GM19023 (cell line): Measurements from ENCODE around the gene NOX5.

Experiments
- ATAC-seq: cut with Tn5 transposase; IDR thresholded peaks from one replicate; pipeline ENCODE4 v1.9.1; 2021; ENCODE audit warnings: mild to moderate bottlenecking, moderate library complexity; ENCODE audit not compliant: unreplicated experiment

Gene NOX5

DNA sequence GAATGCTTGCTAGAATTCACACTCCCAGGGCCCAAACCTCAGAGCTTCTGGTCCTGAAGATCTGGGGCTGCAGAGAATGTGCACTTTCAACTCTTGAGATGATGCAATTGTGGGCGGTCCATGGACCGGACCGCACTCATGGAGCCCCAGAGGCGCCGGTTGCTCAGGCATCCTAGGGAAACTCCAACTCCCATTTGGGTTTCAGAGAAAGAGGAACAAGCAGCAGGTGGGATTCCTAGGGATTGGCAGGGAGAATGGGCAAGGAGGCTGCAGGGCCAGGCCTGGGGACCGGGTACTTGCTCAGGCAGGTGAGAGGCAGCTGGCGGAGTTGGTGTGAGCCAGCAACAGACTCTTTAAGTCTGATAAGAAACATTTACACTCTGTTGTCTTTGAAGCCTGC lies 3.5 kb downstream of the NOX5 start:
- no peak for ATAC-seq

DNA sequence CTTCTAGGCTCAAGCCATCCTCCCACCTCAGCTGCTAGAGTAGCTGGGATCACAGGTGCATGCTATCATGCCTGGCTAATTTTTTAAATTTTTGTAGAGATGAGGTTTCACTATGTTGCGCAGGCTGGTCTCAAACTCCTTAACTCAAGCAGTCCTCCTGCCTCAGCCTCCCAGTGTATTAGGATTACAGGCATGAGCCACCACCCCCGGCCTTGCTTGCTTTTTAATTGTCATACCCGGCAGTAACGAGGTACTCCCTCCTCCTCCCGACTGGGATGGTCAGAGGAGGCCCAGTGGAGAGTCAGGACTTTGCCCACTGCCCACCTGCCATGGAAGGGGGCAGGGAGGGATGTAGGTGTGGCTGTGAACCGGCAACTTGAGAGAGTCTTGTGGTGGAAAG lies 4.5 kb downstream of the NOX5 start:
- no peak for ATAC-seq

DNA sequence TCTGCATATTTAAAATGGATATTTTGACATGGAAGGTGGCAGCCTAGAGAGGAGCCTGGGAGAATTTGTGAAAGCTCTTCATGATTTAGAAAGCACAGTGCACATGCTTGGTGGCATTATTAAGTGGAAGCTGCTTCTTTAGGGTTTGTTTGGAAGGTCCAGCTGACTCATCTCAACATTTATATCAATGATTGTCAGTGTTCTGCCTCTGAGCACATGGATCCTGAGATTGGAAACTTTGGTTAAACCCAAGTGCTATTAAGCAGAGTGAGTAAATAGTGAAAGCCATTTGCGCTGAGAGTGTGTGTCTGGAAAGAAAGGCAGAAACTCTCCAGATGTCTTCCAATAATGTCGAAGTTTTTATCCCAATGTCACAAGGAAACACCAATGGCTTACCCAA lies 7.4 kb downstream of the NOX5 start:
- no peak for ATAC-seq

DNA sequence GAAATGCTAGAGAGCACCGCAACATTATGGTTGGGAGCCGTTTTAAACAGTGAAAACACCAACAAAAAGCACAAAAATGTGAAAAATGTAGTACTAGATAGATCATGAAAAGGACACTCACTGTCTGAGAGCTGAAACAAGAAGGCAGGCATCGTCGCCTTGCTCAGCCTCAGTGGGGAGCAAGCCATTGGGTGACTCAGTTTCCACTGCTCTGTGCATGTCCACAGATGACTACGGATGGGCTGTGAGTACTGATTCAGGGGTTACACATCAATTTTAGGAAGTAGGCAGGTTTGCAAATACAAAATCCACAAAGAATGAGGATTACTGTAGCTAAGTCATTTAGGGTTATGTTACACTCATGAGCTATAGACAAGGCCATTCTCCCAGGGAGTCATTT lies 10.8 kb downstream of the NOX5 start:
- ATAC-seq: no peak

DNA sequence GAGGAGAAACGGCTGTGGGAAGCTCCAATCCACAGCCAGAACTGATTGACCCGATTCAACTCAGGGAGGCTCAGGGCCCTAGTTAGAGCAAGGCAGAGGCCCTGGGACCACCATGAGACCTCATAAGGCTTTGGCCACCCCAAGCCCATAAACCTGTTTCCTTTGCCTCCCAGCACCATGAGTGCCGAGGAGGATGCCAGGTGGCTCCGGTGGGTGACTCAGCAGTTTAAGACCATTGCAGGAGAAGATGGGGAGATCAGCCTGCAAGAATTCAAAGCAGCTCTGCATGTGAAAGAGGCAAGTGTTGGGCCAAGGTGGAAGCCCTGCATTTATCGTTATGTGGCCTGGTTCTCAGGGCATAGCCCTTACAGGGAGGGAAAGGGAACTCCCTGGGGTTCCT lies 11.9 kb downstream of the NOX5 start:
- no peak for ATAC-seq

DNA sequence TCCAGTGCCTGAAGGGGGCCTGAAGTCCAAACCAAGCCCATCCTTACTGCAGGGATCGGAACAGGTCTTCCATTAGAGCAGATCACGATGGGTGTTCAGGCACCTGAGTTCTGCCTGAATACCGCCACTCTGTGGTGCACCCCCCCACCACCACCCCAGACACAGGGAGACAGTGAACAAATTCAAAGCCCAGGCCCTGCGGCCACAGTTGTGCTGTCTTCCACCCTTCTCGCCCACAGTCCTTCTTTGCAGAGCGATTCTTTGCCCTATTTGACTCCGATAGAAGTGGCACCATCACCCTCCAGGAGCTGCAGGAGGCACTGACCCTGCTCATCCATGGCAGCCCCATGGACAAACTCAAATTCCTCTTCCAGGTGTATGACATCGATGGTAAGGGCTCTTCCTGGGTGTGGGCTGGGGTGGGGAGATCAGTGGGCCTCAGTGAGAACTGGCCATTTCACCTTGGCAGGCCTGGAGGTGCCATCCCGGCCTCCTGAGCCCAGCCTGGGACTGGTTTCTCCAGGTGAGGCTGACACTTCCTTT lies 13.6 kb downstream of the NOX5 start:
- no peak for ATAC-seq

DNA sequence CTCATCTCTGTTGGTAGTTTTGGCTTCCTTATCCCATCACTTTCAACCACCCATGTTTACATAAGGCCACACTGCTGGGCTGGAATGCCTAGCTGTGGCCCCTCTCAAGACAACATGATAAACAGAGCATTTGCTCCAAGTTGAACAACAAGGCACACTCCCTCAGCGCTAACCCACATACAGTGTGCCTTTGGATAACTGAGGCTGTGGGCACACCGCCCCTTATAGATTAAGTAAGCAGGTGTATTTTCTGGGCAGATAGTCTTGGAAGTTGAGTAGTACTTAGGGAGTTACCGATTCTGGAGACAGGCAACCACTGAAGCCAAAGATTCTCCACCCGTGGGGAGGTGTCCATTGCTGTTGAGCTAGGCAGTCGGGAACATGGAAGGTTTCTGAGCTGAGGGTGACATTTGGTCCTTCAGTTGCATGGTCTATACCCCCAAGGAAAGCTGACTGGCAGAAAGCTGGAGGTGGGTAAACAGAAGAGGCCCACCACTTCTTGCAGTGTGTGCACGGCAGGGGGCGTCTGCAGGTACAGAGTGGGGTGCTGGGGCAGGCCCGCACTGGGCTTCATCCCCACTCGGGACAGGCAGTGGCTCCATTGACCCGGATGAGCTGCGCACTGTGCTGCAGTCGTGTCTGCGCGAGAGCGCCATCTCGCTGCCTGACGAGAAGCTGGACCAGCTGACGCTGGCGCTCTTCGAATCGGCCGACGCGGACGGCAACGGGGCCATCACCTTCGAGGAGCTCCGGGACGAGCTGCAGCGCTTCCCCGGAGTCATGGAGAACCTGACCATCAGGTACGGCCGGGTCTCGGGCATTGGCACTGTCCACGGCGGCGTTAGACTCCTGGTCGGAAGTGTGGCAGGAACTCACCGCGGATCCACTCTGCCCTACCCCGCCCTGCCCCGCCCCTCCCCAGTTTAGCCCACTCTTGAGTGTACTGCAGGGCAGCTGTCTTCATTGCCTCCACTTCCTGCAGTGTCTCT lies 16.8 kb downstream of the NOX5 start:
- no peak for ATAC-seq

DNA sequence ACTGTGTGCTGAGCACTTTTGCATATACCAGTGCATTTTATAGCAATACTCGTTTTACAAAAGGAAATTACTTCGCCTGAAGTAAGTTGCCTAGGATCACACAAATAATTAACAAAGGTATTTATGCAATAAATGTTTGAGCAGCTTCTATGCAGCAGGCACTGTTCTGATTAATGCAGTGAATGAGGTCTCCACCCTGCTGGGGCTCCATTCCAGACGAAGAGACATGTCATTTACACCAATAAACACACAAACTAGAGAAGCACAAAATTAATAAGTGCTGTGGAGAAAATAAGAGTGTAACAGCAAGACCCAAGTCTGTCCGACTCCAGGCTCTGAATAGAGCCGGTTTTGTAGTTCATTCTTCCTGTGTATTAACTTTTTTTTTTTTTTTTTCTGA lies 17.5 kb downstream of the NOX5 start:
- no peak for ATAC-seq

DNA sequence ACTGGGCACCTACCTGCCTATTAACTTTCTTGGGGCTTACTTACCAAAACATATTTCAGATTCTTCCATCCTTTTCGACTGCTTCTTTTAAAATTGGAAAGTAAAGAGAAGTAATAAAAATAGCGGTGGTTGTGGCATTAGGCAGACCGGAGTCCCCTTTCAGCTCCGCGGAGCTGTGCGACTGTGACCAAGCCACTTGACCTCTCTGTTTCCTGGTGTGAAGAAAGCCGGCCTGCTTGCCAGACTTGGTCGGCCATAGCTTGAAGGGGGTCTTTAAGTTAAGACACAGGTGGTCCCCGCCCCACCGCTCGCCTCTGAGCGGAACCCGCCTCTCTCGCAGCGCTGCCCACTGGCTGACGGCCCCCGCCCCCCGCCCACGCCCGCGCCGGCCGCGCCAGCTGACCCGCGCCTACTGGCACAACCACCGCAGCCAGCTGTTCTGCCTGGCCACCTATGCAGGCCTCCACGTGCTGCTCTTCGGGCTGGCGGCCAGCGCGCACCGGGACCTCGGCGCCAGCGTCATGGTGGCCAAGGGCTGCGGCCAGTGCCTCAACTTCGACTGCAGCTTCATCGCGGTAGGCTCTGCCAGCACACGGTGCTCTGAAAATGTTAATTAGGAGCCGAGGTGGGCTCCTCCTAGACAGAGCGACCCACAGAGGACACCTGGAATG lies 18.3 kb downstream of the NOX5 start:
- no peak for ATAC-seq

DNA sequence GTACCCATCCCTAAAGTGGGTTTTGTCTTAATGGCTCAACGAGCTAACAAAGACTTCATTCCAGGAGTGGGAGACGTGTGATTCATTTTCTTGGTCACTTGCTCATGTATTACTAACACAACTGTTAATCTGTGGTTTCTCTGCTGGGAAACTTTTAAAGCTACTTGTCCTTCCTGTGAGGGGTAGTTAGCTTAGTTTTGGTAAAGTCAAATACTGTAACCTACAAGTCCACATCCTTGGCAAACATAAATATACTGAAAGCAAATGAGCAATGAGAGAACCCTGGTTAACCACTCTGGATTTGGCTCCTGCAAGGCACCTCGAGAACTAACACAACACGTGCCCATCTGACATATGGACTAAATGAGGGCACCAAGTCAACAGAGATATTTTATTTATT lies 19.9 kb downstream of the NOX5 start:
- ATAC-seq: no peak

DNA sequence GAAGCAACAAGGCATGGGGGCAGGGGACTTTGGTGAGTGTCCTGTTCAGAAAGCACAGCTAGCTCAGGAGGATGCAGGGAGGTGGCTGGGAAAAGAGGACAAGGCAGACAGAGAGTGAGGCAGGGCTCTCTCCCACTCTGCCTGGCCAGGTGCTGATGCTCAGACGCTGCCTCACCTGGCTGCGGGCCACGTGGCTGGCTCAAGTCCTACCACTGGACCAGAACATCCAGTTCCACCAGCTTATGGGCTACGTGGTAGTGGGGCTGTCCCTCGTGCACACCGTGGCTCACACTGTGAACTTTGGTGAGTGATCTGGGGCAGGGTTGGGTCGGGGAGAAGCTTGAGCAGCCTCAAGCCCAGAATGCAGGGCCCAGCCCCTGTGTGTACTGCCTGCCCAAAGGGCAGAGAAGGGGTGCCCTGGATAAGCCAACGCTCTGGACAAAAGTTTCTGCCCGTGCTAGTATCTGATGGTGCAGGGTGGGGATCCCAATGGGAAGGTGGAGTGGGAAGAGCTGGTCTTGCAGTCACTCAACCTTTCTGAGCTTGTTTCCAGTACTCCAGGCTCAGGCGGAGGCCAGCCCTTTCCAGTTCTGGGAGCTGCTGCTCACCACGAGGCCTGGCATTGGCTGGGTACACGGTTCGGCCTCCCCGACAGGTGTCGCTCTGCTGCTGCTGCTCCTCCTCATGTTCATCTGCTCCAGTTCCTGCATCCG lies 20.9 kb downstream of the NOX5 start:
- no peak for ATAC-seq

DNA sequence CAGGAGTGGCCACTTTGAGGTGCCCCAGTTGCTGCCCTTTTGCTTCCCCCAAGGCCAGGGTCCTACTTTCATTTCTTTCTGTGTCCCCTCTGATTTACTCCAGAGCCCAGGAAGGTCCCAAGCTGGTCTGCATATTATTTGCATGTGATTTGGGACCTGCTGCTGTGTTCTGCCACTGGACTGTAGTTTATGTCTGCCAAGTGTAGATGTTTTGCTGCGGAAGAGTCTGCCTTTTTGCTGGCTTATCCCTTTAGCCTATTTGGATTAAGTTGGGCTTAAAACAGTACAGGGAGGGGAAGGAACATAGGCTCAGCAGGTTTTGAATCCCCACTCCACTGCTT lies 21.4 kb downstream of the NOX5 start:
- ATAC-seq: no peak

DNA sequence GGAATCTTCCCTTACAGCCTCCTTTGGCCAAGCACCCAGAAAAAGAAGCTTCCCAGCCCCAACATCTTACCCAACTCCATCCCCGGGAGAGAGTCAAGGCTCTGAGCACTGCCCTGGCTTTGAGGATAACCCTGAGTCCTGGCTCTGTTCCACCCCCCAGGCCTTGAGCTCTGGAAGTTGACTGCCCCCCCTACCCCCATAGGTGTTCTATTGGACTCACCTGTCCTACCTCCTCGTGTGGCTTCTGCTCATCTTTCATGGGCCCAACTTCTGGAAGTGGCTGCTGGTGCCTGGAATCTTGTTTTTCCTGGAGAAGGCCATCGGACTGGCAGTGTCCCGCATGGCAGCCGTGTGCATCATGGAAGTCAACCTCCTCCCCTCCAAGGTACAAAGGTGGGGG lies 22.3 kb downstream of the NOX5 start:
- ATAC-seq: no peak

DNA sequence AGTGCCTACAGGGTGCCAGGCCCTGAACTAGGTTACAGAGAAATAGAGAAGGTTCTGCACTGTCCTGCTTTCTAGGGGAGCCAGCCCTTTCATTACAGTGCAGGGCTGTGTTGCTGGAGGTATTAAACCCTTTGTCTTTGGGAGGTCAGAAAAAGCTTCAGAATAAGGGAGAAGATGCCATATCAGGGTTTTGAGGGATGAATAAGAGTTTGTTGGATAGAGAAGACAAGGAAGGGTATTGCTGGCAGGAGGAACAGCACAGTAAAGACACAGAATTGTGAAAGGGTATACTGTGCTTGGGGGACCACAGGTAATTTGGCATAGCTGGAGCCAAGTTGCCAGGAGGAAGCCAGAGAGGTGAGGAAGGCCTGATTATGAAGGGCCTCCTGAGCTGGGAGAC lies 23.0 kb downstream of the NOX5 start:
- no peak for ATAC-seq

DNA sequence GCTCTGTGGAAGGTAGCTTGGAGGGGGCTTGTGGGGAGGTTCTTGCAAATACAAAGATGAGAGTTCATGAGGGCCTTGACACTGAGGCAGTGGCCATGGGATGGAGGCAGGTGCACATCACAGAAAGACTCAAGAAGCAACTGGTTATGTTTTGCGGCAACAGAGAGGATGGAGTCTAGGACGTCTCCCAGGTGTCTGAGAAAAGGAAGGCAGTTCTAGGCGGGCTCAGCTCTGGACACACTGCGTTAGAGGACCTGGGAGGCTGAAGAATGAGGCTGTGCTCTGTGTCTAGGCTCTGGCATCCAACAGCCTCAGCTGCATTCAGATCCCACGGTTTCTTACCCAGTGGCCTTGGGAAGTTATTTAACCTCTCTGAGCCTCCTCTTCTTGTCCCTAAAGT lies 23.5 kb downstream of the NOX5 start:
- no peak for ATAC-seq

DNA sequence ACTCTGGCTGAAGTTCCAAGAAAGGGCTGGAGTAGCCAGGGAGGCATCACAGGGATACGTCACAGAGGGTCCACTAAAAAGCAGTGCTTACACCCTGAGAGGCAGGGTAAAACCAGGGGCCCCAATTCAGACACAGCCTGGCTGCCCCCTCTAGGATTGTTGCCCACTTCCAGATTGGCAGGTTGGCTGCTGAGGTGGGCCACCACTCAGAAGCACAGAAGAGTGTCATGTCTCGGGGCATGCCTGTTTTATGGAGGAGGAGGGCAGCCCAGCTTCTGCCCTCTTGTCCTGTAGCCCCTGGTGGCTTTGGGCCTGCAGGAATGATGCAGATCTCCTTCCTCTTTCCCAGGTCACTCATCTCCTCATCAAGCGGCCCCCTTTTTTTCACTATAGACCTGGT lies 24.0 kb downstream of the NOX5 start:
- ATAC-seq: no peak

DNA sequence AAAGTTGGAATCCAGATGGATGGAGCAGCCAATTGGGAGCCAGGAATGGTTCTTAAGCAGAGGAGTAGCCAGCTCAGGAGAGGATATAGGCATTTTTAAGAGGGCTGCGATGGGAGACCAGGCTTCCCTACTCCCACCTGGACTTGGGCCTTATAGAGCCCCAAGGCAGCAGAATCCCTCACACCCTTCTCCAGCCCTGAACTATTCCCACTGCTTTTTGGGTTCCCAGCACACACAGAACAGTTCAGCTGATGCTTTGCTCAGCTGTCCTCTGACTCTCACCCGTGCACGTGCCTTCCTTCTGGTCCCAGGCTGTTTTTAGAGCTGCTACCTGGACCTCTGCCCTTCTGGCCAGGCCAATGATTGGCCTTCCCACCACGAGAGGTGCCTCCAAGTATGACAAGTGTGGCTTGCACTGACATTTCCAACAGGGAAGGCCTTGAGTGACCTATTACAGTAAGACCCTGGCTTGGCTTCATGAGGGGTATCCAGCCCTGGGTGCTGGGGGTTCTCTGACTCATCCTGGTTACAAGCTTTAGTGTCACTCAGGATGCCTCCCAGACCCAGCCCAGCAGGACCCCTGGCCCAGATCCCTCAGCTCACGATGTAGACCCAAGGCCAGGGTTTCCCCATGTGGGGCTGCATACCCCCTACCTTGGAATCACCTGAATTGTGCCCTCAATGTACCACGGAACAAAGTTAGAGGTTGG lies 25.2 kb downstream of the NOX5 start:
- no peak for ATAC-seq

DNA sequence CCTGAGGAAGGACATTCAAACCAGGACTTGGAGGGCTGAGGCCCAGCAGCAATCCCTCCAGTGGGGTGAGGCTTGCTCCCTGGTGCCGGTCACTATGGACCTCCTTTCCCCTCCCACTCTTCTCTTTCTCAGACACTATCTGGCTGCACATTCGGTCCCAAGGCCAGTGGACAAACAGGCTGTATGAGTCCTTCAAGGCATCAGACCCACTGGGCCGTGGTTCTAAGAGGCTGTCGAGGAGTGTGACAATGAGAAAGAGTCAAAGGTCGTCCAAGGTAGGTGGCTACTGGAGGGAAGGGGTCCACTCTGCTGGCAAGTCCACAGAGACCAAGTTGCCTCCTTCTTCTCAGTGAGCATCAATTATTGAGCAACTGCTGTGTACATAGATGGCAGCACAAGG lies 28.0 kb downstream of the NOX5 start:
- ATAC-seq: no peak

DNA sequence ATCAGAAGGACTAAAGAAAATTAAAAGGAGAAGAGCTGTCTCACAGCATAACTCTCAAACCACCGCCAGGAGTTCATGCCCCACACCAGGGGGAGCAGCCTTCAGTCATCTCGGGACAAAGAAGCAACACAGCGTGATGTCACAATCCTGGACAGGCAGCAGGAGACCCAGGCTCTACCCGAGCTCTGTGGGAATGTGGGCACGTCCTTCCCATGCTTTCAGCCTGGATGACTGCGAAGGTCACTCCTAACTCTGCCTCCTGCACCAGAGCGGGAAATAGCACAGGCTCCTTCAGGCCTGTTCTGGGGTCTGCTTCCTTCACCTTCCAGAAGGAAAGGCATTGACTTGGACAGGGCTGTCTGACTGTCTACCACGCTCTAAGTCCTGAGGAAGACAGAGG lies 31.3 kb downstream of the NOX5 start:
- no peak for ATAC-seq

DNA sequence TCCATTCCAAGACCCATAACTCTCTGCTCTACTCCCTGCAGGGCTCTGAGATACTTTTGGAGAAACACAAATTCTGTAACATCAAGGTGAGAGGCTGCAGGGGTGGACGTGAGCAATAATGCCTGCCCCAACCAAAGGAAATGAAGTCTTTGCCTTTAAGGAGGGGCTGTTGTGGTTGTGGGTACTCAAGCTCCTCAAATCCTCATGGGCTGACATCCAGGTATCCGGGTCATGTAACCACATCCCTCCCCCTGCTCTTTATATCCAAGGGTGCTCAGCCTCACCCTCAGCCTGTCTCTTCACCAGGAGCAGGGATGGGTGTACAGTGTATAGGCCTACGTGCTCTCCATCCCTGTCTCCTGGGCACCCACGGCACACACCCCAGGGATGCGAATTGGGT lies 32.3 kb downstream of the NOX5 start:
- ATAC-seq: no peak

DNA sequence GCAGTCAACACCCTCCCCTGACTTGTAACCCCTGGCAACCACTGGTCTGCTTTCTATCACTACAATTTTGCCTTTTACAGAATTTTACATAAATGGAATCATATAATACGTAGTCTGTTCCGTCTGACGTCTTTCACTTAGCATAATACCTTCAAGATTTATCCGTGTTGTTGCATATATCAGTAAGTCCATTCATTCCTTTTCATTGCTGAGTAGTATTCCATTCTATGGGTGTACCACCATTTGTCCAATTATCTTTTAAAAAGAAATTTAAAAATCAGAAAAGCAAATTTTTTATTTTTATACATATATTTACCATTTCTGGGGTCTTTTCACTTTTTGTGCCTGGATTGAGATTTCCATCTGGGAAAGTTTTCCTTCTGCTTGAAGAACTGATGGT lies 35.5 kb downstream of the NOX5 start:
- no peak for ATAC-seq
